Endodermal cell (in vitro differentiated cells): ENCODE data around the gene SH3BP2. TPM values are rescaled to one million over a fixed set of nuclear protein-coding genes. Genes with fewer than 3 reads are reported as not detected.

Source experiments
- DNase-seq: peaks from one replicate; pipeline ENCODE4 v3.0.0-alpha.2; 2017
- H3K27ac ChIP-seq: 2 replicates; pipeline ENCODE4 v1.5.1; 2013; ENCODE audit warnings: mild to moderate bottlenecking, low read depth, low read length, moderate library complexity
- H3K27me3 ChIP-seq: 2 replicates; pipeline ENCODE4 v1.6.1; 2013; ENCODE audit warnings: mild to moderate bottlenecking, low read length, moderate library complexity; ENCODE audit not compliant: insufficient read depth, control insufficient read depth, poor library complexity, severe bottlenecking
- H3K36me3 ChIP-seq: 2 replicates; pipeline ENCODE4 v1.7.0; 2013; ENCODE audit warnings: mild to moderate bottlenecking, low read length, moderate library complexity; ENCODE audit not compliant: control insufficient read depth, insufficient read depth
- H3K4me1 ChIP-seq: one replicate; pipeline ENCODE4 v1.7.0; 2013; ENCODE audit warnings: low read length; ENCODE audit not compliant: control insufficient read depth, insufficient read depth
- H3K4me3 ChIP-seq: 2 replicates; pipeline ENCODE4 v1.5.1; 2013; ENCODE audit warnings: mild to moderate bottlenecking, low read length, moderate library complexity
- H3K9ac ChIP-seq: 2 replicates; pipeline ENCODE4 v1.6.1; 2013; ENCODE audit warnings: mild to moderate bottlenecking, low read length, moderate library complexity; ENCODE audit not compliant: poor library complexity, severe bottlenecking; ENCODE audit errors: extremely low read depth
- H3K9me3 ChIP-seq: 2 replicates; pipeline ENCODE4 v1.6.1; 2013; ENCODE audit warnings: mild to moderate bottlenecking, low read length, moderate library complexity; ENCODE audit not compliant: control insufficient read depth
- H3K27ac Mint-ChIP-seq: 2 replicates; pipeline ENCODE4 v1.8.0; 2020; ENCODE audit warnings: mixed read lengths
- H3K27me3 Mint-ChIP-seq: 2 replicates; pipeline ENCODE4 v1.8.0; 2021; ENCODE audit warnings: mild to moderate bottlenecking, mixed read lengths; ENCODE audit not compliant: insufficient read depth
- H3K36me3 Mint-ChIP-seq: 2 replicates; pipeline ENCODE4 v1.8.0; 2020; ENCODE audit warnings: low read depth, mixed read lengths
- H3K4me1 Mint-ChIP-seq: 2 replicates; pipeline ENCODE4 v1.8.0; 2020; ENCODE audit warnings: mixed read lengths
- H3K4me3 Mint-ChIP-seq: 2 replicates; pipeline ENCODE4 v1.8.0; 2020; ENCODE audit warnings: mild to moderate bottlenecking, moderate library complexity, mixed read lengths
- H3K9me3 Mint-ChIP-seq: 2 replicates; pipeline ENCODE4 v1.8.0; 2020; ENCODE audit warnings: mild to moderate bottlenecking, mixed read lengths
- WGBS, 2 experiments: methylation state at CpG; one replicate each; pipeline versions ENCODE4 v1.1.5 to v1.1.7; 2013; ENCODE audit warnings: missing lambda C conversion rate in 2 of 2, mixed read lengths in 1 of 2; ENCODE audit not compliant: insufficient coverage in 1 of 2, insufficient read length in 1 of 2; 5-methylcytosine and 5-hydroxymethylcytosine counted together
- total RNA-seq, 2 donors: library from RNA; stranded (reverse); fragmentation: NEBNext Ultra II Directional in 1 of 2; extraction: Animal tissue kit (Norgen Biotek cat#: 25700) in 1 of 2; gene quantifications; 2 replicates in 1 of 2; 3 replicates in 1 of 2; pipeline ENCODE4 v1.2.1, GENCODE V29; 2021
- TF ChIP-seq, protein P1 (sequence below): fragments of 200-600 bp; sonication (generic); conservative IDR thresholded peaks from 2 replicates; pipeline ENCODE4 v1.5.0; 2021; ENCODE audit warnings: antibody characterized with exemption, mild to moderate bottlenecking

Gene SH3BP2
- total RNA-seq, 2 donors from 2014 or later: 40.5 to 43.8 TPM

GRCh38 chr4:2829321-2829932 is 36.5 kb downstream of the SH3BP2 start:
- Histone ChIP-seq H3K27ac (no peak overlapping the region), H3K9ac (no peak overlapping the region), H3K27me3 (no peaks in the 10 kb centered on the region), H3K4me1 (no peaks in the 10 kb centered on the region), H3K9me3 (no peaks in the 10 kb centered on the region), H3K36me3 (peaks cover 23% of the 10 kb centered on the region), H3K4me3 (no peak overlapping the region)
- H3K27ac Mint-ChIP-seq: no peak overlapping the region
- 94 to 100% methylated on average over 1 to 18 of the region's 18 CpGs for WGBS, 2 experiments
- H3K4me1 Mint-ChIP-seq: no peaks in the 10 kb centered on the region
- H3K4me3 Mint-ChIP-seq: no peak overlapping the region
- no peaks in the 10 kb centered on the region for H3K9me3 Mint-ChIP-seq
- H3K27me3 Mint-ChIP-seq: no peaks in the 10 kb centered on the region
- DNase-seq: no peak
- peaks cover 52% of the 10 kb centered on the region for H3K36me3 Mint-ChIP-seq
- TF ChIP-seq, protein P1, sequence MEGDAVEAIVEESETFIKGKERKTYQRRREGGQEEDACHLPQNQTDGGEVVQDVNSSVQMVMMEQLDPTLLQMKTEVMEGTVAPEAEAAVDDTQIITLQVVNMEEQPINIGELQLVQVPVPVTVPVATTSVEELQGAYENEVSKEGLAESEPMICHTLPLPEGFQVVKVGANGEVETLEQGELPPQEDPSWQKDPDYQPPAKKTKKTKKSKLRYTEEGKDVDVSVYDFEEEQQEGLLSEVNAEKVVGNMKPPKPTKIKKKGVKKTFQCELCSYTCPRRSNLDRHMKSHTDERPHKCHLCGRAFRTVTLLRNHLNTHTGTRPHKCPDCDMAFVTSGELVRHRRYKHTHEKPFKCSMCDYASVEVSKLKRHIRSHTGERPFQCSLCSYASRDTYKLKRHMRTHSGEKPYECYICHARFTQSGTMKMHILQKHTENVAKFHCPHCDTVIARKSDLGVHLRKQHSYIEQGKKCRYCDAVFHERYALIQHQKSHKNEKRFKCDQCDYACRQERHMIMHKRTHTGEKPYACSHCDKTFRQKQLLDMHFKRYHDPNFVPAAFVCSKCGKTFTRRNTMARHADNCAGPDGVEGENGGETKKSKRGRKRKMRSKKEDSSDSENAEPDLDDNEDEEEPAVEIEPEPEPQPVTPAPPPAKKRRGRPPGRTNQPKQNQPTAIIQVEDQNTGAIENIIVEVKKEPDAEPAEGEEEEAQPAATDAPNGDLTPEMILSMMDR: no peak

DNA sequence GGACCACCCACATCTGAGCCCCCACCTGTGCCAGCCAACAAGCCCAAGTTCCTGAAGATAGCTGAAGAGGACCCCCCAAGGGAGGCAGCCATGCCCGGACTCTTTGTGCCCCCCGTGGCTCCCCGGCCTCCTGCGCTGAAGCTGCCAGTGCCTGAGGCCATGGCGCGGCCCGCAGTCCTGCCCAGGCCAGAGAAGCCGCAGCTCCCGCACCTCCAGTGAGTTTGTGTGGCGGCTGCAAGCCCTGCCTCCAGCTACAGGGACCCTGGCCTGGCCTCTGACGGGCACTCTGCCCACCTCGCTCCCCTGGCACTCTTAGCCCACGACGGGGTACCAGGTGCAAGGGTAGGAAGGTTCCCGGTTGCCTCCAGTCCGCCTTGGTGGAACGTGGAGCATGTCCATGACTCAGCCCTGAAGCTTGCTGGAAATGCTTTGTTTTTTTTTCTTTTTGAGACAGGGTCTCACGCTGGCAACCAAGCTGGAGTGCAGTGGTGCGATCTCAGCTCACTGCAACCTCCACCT is 37.1 kb downstream of the SH3BP2 start:
- WGBS, 2 experiments: 80 to 96% methylated on average over 5 to 19 of the region's 19 CpGs
- Histone ChIP-seq H3K27ac (no peak overlapping the region), H3K36me3 (peaks cover 21% of the 10 kb centered on the region), H3K4me3 (no peak overlapping the region), H3K9ac (no peak overlapping the region), H3K27me3 (no peaks in the 10 kb centered on the region), H3K9me3 (no peaks in the 10 kb centered on the region), H3K4me1 (no peaks in the 10 kb centered on the region)
- H3K27me3 Mint-ChIP-seq: no peaks in the 10 kb centered on the region
- no peaks in the 10 kb centered on the region for H3K9me3 Mint-ChIP-seq
- TF ChIP-seq, protein P1: no peak
- no peaks in the 10 kb centered on the region for H3K4me1 Mint-ChIP-seq
- no peak overlapping the region for H3K4me3 Mint-ChIP-seq
- H3K27ac Mint-ChIP-seq: no peak overlapping the region
- no peak for DNase-seq
- peaks cover 51% of the 10 kb centered on the region for H3K36me3 Mint-ChIP-seq

DNA sequence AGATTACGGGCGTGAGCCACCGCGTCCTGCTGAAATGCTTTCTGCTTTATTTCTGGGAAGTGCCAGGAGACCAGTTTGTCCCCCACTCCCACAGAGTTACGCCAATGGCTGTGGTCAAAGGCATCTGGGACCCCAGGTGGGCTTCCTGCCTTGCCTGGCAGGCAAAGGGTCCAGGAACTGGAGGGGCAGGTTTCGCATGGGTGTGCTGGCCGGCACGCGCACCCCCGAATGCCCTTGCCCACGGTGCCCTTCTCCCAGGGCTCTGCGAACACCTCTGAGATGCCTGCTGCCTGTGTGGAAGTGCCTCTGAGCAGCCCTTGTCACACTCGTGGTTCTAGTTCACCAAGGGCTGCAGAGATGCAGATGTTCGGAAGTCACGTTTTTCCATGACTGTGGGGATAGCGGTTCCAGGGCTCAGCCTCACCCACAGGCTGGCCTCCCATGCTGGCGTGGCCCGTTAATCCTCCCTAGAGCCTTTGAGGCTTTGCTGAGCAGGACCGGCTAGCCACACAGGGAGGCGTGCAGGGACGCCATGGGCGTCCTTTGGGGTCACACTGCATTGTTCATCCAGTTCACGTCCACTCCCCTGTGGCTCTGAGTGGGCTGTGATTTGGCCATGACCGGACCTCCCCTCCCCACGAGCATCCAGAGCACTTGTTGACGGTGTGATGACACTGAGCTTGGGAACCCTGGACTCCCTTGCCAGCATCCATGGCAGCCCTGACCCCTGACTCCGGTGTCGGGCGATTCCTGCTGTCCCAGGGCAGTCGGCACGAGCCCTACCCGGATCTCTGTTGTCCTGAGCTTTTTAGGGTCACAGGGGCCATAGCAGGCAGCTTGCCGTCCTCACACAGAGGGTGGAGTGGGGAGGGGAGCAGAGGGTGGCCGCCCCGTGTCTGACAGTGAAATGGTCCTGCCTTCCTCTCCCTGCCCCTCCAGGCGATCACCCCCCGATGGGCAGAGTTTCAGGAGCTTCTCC is 38.0 kb downstream of the SH3BP2 start:
- Histone ChIP-seq H3K4me3 (no peak overlapping the region), H3K9me3 (no peaks in the 10 kb centered on the region), H3K4me1 (no peaks in the 10 kb centered on the region), H3K9ac (no peak overlapping the region), H3K36me3 (peaks cover 20% of the 10 kb centered on the region), H3K27me3 (no peaks in the 10 kb centered on the region), H3K27ac (no peak overlapping the region)
- no peaks in the 10 kb centered on the region for H3K4me1 Mint-ChIP-seq
- H3K27me3 Mint-ChIP-seq: no peaks in the 10 kb centered on the region
- peaks cover 47% of the 10 kb centered on the region for H3K36me3 Mint-ChIP-seq
- no peak overlapping the region for H3K4me3 Mint-ChIP-seq
- H3K27ac Mint-ChIP-seq: no peak overlapping the region
- 93 to 94% methylated on average over 32 to 37 of the region's 37 CpGs for WGBS, 2 experiments
- TF ChIP-seq, protein P1: no peak
- H3K9me3 Mint-ChIP-seq: no peaks in the 10 kb centered on the region
- DNase-seq: peak; percentile 35
